SK-N-SH (cell line): ENCODE results near the gene SLC1A7. TPM values are rescaled to one million over a fixed set of nuclear protein-coding genes. Genes with fewer than 3 reads are reported as not detected.

Source experiments
- CTCF ChIA-PET: fragments of 300-600, 350-600 bp; formaldehyde crosslinking; extraction: SDS; loops from one replicate; lab custom pipeline; 2021; lab: Yijun Ruan, JAX
- POLR2A ChIA-PET: fragments of 350-600 bp; sonication (Branson Sonifier 250); formaldehyde crosslinking; extraction: SDS; loops from one replicate; lab custom pipeline; 2020; ENCODE audit warnings: antibody characterized with exemption, inconsistent platforms; lab: Yijun Ruan, JAX
- DNase-seq: peaks from one replicate; pipeline ENCODE4 v3.0.0; 2012
- H2AFZ ChIP-seq: fragments of 200-600 bp; sonication (generic); 2 replicates; pipeline ENCODE4 v1.8.1; 2016; ENCODE audit warnings: antibody characterized with exemption, mild to moderate bottlenecking, low read depth
- H3F3A ChIP-seq: fragments of 200-600 bp; sonication (generic); replicated peaks from 2 replicates; pipeline ENCODE3; 2016; ENCODE audit warnings: antibody characterized with exemption, mild to moderate bottlenecking; ENCODE audit not compliant: insufficient read depth
- H3K27ac ChIP-seq, 2 experiments: fragments of 200-500 bp in 1 of 2; fragments of 200-600 bp in 1 of 2; sonication (Bioruptor generic) in 1 of 2; sonication (generic), shearing (Covaris generic) in 1 of 2; 2 replicates each; pipeline versions ENCODE4 v1.5.1 to v1.6.1; 2014 to 2016; ENCODE audit warnings: low read depth in 2 of 2, inconsistent platforms in 1 of 2, low read length in 1 of 2, mild to moderate bottlenecking in 1 of 2, mixed read lengths in 1 of 2
- H3K27me3 ChIP-seq: fragments of 200-600 bp; sonication (generic), shearing (Covaris generic); 2 replicates; pipeline ENCODE4 v1.6.1; 2016; ENCODE audit warnings: mixed run types; ENCODE audit not compliant: insufficient read depth
- H3K36me3 ChIP-seq, 2 experiments: fragments of 200-500 bp in 1 of 2; fragments of 200-600 bp in 1 of 2; sonication (Bioruptor generic) in 1 of 2; sonication (generic) in 1 of 2; replicated peaks in 1 of 2; 2 replicates each; pipeline versions ENCODE3 to v1.5.1; 2014 to 2016; ENCODE audit warnings: low read length in 1 of 2, mild to moderate bottlenecking in 1 of 2; ENCODE audit not compliant: insufficient read depth in 2 of 2, control insufficient read depth in 1 of 2
- H3K4me1 ChIP-seq, 2 experiments: fragments of 200-500 bp in 1 of 2; fragments of 200-600 bp in 1 of 2; sonication (Bioruptor generic) in 1 of 2; sonication (generic), shearing (Covaris generic) in 1 of 2; 2 replicates each; pipeline versions ENCODE4 v1.5.1 to v1.6.1; 2014 to 2016; ENCODE audit warnings: low read depth in 1 of 2, low read length in 1 of 2, mixed run types in 1 of 2; ENCODE audit not compliant: insufficient read depth in 2 of 2, control insufficient read depth in 1 of 2
- H3K4me2 ChIP-seq: fragments of 200-600 bp; sonication (generic), shearing (Covaris generic); 2 replicates; pipeline ENCODE4 v1.6.1; 2017; ENCODE audit warnings: mixed run types
- H3K4me3 ChIP-seq, 2 experiments: fragments of 200-500 bp in 1 of 2; fragments of 200-600 bp in 1 of 2; sonication (Bioruptor generic) in 1 of 2; sonication (generic), shearing (Covaris generic) in 1 of 2; 2 replicates each; pipeline versions ENCODE4 v1.5.1 to v1.8.1; 2014 to 2016; ENCODE audit warnings: low read depth in 2 of 2, inconsistent platforms in 1 of 2, low read length in 1 of 2, mild to moderate bottlenecking in 1 of 2, mixed read lengths in 1 of 2, moderate library complexity in 1 of 2
- H3K79me2 ChIP-seq: fragments of 200-600 bp; sonication (generic); 2 replicates; pipeline ENCODE4 v1.8.1; 2017; ENCODE audit warnings: mild to moderate bottlenecking; ENCODE audit not compliant: insufficient read depth
- H3K9ac ChIP-seq: fragments of 200-600 bp; sonication (generic); 2 replicates; pipeline ENCODE4 v1.6.1; 2017; ENCODE audit warnings: mixed run types
- H3K9me2 ChIP-seq: fragments of 200-600 bp; sonication (generic); 2 replicates; pipeline ENCODE4 v1.6.1; 2017; ENCODE audit warnings: mixed run types
- H3K9me3 ChIP-seq: fragments of 200-600 bp; sonication (generic); 2 replicates; pipeline ENCODE4 v1.6.1; 2017; ENCODE audit warnings: mixed run types, mild to moderate bottlenecking, moderate library complexity
- H4K20me1 ChIP-seq: fragments of 200-600 bp; sonication (generic); 2 replicates; pipeline ENCODE4 v1.6.1; 2017; ENCODE audit warnings: mild to moderate bottlenecking, mixed run types; ENCODE audit not compliant: insufficient read depth
- CTCF ChIP-seq: fragments of 200-600 bp; sonication (generic); IDR thresholded peaks from 2 replicates; pipeline ENCODE4 v1.6.1; 2017; ENCODE audit warnings: antibody characterized with exemption, mild to moderate bottlenecking, moderate library complexity
- ELF1 ChIP-seq: IDR thresholded peaks from 2 replicates; pipeline ENCODE4 v1.4.0; 2012
- FOSL2 ChIP-seq: IDR thresholded peaks from 2 replicates; pipeline ENCODE4 v1.4.0; 2012; ENCODE audit warnings: low read depth, mild to moderate bottlenecking, moderate library complexity, borderline replicate concordance
- MAX ChIP-seq: IDR thresholded peaks from 2 replicates; pipeline ENCODE4 v1.4.0; 2012; ENCODE audit warnings: low read depth
- NRF1 ChIP-seq: IDR thresholded peaks from 2 replicates; pipeline ENCODE4 v1.6.1; 2012; ENCODE audit warnings: low read depth, mild to moderate bottlenecking, low read length
- SMC3 ChIP-seq: IDR thresholded peaks from 2 replicates; pipeline ENCODE4 v1.6.1; 2012; ENCODE audit warnings: low read depth, low read length, improper control_type of control experiment
- TCF12 ChIP-seq: IDR thresholded peaks from 2 replicates; pipeline ENCODE4 v1.4.0; 2012
- USF2 ChIP-seq: fragments of 150-350 bp; IDR thresholded peaks from 2 replicates; pipeline ENCODE4 v1.6.1; 2017; ENCODE audit warnings: antibody characterized with exemption, low read length, low read depth, borderline replicate concordance
- ZBTB33 ChIP-seq: IDR thresholded peaks from 2 replicates; pipeline ENCODE4 v1.4.0; 2012; ENCODE audit warnings: low read depth, borderline replicate concordance
- WGBS: methylation state at CpG from one replicate; pipeline ENCODE4 v1.1.6; 2017; ENCODE audit warnings: low lambda C conversion rate; 5-methylcytosine and 5-hydroxymethylcytosine counted together
- polyA plus RNA-seq, 3 experiments: library from polyadenylated mRNA; depleted of rRNA; stranded (reverse); fragments of >200 nt; gene quantifications; 2 replicates each; pipeline ENCODE4 v1.2.3, GENCODE V29; 2012

Gene SLC1A7
- polyA plus RNA-seq, 1 of the 3 experiments (the other 2 are of a cell fraction), result not detected

GRCh38 chr1:53073287-53073686, 69.2 kb downstream of the SLC1A7 start (continued):
- no peak for TF ChIP-seq USF2
- no peak for TF ChIP-seq FOSL2
- no peak for TF ChIP-seq NRF1
- TF ChIP-seq MAX, result no peak

- H3K9me3 ChIP-seq, result no peaks in the 10 kb centered on the region
- peaks cover 0 to 8% of the 10 kb centered on the region in 2 experiments; a peak in 1 of 4 replicates for H3K4me1 ChIP-seq
- H3F3A ChIP-seq, result no peaks in the 10 kb centered on the region
- H3K4me3 ChIP-seq, result no peak overlapping the region
- no peaks in the 10 kb centered on the region for H3K27me3 ChIP-seq
- no peak for TF ChIP-seq FOSL2
- no peak for TF ChIP-seq TCF12
- TF ChIP-seq ZBTB33, result no peak
- TF ChIP-seq USF2, result no peak
- no peak for TF ChIP-seq CTCF
- TF ChIP-seq ELF1, result no peak
- TF ChIP-seq SMC3, result no peak
- no peak for TF ChIP-seq NRF1
- H4K20me1 ChIP-seq, result no peaks in the 10 kb centered on the region
- CTCF ChIA-PET, result interaction anchor here (1.6 to 1.7 kb wide), 2 partner anchors 42 to 110 kb away, joined by 6 to 7 read pairs; no protein-coding TSS in a partner anchor
- no peak overlapping the region for H3K9ac ChIP-seq
- no peaks in the 10 kb centered on the region for H3K79me2 ChIP-seq
- H3K36me3 ChIP-seq, result no peaks in the 10 kb centered on the region
- H2AFZ ChIP-seq, result no peak overlapping the region
- no peak overlapping the region for H3K4me2 ChIP-seq
- DNase-seq, result no peak
- H3K27ac ChIP-seq, result no peak overlapping the region
- H3K9me2 ChIP-seq, result no peaks in the 10 kb centered on the region
- POLR2A ChIA-PET, result no interaction called here
- WGBS, result 88% methylated on average over 1 of the region's 1 CpG
Observed at GRCh38 chr1:53071915-53072314, 70.5 kb downstream of the SLC1A7 start.
